ENCODE results near the gene CENPM.

The CENPM gene

DNA sequence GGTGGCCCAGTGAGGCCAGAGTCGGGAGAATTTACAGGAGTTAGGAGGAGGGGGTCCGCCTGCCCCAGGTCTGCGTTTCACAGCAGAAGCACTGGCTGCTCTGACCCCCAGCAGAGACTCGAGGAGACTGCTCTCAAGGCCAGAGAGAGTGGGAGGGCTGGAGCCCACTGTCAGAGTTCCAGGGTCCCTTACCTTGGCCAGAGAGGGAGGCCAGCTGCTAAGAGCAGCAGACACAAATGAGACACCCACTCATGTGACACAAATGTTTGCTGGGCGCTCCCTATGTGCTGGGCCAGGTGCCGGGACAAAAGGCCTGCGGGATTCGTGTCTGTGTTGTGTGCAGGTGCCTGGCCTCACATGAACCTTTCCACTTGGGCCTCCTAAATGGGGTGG lies 17.5 kb downstream of the CENPM start:
- DNase-seq, result no peak

DNA sequence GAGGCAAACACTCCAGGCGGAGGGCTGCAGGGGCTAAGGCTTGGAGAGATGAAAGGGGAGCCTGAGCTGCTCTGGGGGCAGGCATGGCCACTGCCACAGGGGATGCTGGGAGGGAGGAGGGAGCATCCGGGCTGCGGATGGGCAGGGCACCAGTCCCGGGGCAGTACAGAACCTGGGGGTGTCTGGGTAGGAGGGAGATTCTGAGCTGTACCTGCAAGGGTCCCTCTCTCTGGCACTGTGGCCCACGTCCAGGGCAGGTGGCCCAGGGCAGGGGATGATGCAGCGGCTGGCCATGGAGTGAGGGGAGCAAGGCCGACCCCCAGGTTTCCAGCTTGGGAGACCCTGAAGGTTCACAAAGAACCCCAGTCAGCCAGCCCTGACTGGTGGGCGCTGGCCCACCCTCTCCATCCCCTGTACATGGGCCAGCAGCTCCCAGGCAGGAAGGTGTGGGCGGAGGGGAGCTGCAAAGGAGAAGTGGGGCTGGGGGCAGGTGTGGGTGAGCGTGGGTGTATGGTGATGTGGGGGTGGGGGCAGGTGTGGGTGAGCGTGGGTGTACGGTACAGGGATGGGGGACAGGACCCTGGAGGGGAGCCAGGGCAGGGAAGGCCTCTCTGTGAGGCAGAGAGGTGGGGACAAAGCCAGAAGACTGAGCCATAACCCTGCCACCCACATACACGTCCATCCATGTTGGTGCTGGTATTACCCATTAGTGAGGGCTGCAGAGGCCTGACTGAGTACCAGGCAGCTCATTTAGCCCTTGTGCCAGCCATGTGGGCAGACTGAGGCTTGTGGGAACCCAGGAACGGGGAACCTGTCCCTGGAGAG lies 18.1 kb downstream of the CENPM start:
- no peak for DNase-seq

DNA sequence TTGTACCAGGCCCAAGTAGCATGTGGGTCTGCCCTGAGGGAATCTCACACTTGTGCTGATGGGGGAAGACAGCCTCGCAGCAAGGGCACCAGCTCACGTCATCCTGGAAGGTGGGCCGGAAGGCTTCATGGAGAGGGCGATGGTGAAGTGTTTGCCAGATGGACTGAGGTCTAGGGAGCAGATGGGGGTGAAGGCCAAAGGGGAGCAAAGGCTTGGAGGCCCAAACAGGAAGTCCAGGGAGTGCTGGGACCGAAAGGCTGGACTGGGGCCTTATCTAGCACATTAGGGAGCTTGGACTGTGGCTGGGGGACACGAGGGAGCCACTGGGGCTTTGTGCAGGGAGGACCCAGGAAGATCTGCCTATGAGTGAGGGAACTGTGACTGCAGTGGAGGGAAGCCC lies 19.1 kb downstream of the CENPM start:
- DNase-seq, result no peak

DNA sequence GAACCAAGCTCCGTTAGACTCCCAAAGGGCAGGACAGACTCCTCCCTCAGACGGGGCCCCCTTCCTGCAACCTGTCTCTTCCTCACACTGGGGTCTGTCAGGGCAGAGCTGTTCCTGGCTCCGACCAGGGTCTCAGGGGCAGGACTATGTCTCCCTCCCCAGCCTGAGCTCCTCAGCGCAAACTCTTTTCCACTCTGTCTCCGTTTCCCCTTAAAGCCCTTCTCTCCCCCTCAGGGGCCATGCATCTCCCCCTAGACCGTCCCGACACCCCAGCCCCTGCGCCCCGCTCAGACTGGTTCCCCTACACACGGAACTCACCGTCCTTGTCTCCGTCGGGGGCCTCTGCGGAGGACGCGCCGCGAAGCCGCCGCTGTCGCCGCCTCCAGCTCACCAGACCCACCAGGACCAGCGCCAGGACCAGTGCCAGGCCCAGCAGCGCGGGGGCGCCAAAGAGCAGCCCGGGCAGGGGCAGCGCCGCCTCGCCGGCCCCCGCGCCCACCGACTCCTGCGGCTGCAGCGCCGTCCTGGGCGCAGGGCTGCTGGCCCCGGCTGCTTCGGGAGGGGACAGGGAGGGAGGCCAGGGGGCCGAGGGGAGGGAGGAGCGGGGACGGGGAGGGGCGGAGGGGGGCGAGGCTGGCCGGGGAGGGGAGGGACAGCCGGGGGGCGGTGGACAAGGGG lies 21.0 kb downstream of the CENPM start:
- DNase-seq, result peak; percentile 91

DNA sequence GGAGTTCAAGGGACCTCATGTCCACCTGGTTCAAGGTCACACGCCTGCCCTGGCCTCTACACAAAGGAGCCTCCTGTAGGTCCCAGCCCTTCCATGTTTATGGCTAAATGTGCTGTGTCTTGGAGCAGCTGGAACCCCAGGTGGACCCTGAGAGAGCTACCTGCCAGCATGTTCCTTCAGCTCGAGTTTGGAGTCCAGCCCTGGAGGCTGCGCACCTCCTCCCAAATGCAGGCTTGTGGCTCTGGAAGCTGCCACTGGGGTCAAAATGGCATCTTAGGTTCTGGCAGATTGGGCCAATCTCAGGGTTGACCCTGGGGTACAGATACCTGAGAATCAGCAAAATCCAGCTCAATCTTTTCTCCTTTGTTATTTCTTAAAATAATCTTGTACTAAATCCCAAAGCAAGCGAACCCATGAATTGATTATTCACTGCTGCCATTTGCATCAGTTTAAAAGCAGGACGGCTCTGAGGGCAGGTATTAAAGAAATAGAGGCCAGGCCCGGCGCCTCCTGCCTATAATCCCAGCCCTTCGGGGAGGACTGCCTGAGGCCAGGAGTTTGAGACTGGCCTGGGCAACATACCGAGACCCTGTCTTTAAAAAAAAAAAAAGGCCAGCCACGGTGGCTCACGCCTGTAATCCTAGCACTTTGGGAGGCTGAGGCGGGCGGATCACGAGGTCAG lies 23.2 kb downstream of the CENPM start:
- no peak for DNase-seq

DNA sequence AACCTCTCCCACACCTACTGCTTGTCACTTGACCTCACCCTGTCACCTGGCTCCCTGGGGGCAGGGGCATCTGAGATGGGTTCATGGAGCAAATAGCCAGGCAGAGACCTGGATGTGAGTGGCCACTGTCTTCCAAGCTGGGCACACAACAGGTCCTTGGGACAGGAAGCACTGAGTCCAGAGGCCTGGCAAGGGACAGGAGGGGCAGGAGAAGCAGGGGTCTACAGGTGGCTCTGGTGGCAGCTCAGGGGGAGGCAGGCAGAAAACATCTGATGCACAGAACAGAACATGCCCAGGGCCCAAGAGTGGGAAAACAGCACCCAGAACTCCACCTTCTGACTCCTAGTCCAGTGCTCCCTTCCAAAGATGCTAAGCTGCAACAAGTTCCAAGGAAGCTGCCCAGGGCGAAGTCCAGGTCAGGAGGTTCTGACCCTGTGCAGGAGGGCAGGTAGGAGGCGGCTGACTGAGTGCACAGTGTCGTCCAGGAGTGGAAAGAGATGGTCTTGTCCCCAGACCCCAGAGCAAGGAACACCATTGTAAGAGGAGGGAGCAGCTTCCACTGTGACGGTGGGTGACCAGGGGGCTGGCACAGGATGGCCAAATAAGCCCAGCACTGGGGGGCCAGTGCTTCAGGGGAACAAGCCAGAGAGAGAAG lies 23.9 kb downstream of the CENPM start:
- no peak for DNase-seq

DNA sequence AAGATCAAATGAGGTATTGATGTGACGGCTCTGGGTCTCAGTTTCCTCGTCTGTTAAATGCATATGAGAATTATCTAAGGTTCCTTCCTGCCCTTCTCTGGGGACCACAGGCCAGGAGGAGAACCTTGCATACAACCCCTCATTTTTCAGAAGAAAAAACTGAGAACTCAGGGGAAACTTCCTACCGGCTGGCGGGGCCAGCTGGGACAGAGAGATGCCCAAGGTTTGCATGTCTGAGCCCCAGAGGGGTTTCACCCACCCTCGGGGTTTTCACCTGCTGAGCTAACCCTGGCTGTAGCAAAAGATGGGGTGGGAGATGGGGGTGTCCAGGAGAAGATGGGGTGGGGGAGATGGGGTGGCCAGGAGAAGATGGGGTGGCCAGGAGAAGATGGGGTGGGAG lies 24.6 kb downstream of the CENPM start:
- no peak for DNase-seq

DNA sequence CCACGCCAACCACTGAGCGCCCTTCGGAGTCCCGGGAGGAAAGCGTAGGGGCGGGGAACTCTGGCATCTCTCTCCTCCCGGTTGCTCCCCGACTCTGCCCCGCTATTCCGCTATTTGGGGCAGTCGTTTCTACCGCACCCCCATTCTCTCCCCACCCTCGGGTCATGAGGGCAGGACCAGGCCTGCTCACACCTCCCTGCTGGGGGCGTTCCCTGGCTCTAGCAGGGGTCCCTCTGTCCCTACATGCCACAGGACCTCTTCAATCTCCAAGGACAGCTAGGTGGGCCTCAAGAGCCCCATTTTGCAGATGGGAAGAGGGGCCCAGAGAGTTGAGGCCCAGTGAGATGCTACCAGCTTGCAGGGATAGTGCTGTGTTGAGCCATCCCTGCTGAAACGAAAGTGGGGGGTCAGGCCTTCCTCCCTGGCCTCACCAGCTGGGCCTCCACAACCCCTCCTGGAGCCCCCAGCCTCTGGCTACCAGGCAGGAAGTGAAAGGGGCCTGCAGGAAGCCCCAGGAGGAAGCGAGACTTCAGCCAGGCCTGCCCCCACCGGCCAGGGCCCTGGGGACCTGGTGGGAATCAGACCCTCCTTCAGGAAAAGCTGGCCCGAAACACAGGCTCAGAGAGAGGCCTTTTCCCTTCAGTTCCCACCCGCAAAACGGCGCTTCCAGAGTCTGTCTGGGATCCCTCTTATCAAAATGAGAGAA lies 26.5 kb downstream of the CENPM start:
- DNase-seq, result no peak

DNA sequence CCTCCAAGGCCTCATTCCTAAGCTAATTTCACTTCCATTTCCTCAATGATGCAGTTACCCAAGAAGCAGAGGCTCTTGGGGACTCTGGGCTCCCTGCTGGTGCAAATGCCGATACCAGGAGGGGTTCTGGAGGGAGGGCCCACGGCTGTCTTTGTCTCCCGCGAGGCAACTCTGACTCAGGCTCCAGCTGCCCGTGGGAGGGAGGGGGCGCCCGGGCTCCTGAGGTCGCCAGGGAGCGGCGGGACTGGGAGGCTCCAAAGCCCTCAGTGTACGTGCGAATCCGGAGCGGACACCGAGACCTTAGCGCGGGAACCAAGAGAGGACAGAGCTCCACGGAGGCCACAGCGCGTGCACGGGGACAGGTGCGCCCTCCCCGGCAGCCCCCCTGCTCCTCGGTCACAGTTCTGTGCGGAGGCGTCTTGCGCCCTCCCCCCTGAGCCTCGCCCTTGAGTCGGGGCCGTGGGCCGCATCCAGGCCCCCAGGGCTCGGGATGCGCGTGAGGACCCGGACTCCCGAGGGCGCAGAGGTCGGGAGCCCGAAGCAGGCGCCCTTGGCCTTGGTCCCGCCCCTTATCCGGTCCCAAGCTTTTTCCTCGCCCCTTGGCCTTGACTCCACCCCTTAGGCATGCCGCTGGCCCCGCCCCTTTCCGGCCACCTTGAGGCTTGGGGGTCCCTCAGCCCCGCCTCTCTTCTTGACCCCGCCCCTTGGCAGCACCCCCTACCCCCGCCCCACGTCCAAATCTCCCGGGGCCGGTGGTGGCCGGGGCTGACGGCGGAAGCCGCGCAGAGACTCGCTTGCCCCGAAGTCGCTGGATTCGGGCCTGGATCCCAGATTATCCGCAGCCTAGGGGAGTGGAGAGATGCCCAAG lies 27.4 kb downstream of the CENPM start:
- DNase-seq, result peak; percentile 75

DNA sequence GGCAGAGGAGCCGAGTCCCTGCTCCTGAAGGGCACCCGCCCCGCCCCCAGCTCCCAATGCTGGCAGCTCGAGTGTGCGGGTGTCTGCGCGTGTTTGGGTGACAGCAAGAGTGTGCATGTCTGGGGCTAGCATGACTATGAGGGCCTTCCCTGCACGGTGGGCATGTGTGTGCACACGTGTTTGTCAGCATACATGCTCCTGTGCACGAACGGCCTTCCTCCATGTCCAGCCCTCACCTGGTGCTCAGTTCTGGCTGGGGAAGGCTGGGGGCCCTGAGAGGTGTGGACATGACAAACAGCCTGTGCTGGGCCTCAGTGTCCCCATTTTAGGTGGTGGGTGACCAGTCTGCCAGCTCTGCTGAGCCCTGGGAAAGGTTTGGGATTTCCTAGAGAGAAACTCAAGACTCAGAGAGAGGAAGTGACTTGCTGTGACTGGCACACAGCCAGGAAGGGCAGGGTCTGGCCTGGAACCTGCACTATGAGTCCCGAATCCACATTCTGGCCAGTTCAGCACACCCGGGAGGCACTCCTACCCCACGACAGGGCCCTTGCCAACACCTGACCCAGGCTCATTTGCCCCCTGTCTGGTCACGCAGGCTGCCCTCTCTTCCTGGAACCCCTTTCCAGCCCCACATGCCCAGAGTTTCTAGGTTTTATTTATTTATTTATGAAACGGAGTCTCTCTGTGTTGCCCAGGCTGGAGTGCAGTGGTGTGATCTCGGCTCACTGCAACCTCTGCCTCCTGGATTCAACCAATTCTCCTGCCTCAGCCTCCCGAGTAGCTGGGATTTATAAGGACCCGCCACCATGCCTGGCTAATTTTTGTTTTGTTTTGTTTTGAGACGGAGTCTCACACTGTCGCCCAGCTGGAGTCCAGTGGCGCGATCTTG lies 28.8 kb downstream of the CENPM start:
- DNase-seq, result no peak

DNA sequence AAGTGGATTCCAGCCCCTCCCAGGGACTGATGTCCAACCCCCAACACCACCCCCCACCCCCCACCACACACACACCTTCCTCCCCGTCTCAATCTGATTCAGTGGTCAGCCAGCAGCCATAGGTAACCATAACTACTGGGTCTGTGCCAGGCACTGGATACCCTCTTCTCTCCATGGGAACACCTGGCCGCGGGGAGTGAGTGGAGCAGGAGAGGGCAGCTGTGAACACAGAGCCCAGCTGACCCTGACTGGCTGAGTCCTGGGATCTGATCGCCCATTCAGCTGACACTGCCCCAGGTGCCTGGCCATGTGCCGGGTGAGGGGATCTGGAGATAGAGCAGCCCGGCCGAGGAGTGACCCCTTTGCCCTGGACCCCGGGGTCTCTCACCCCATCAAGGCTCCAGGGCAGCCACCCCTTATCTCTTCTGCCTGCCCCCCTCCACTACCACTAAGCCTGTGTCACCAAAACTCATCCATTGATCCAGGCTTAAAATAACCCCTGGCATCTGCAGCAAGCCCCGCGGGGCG lies 29.5 kb downstream of the CENPM start:
- no peak for DNase-seq

DNA sequence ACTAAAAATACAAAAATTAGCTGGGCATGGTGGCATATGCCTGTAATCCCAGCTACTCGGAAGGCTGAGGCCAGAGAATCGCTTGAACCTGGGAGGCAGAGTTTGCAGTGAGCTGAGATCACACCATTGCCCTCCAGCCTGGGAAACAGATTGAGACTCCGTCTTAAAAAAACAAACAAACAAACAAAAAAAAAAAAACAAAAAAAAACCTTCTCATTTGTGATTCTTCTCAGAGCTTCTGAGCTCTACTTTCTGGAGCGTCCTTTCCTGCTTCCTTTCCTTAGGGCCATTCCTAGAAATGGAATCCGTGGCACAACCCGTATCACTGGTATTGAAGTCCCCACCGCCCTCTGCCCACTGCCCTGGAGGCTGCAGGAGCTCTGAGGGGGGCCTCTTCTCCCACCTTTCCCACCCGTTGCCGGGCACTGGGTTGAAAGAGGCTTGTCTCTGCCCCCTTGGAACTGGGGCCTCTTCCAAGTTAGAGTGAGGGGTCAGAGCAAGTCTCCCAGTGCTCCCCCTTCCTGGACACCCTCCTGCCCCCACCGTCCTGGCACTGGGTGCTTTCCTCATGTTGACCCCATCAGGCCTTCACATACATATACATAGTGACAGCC lies 30.1 kb downstream of the CENPM start:
- DNase-seq, result no peak

DNA sequence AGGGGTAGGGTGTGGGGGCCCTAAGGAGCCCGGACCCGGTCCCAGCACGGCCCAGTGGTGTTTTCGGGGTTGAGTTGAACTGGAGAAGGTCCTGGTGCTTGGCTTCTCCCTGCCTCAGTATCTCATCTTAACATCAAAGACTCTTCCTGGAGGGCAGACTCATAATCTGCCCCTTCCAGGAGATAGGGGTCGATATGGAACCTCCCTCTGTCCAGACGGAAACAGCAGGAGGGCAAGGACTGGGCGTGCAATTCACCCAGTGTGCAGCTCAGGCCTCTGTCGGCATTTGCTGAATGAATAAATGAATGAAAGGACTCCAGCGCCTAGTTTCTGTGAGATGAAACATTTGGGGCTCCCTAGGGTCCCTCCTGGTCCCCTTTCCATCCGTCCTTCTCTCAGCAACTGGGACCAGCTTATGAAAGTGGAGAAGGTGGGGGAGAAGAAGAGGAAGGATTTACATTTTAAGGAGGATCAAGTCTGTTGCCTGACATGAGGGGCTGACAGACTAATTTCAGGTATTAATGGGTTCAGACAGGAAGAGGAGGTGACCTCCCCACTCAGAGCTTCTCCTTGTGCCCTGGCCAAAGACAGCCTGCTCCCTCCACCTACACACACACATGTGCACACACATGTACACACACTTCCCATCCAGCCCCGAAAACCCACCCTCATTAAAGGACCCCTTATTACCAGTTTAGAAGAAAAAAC lies 31.0 kb downstream of the CENPM start:
- DNase-seq, result no peak

DNA sequence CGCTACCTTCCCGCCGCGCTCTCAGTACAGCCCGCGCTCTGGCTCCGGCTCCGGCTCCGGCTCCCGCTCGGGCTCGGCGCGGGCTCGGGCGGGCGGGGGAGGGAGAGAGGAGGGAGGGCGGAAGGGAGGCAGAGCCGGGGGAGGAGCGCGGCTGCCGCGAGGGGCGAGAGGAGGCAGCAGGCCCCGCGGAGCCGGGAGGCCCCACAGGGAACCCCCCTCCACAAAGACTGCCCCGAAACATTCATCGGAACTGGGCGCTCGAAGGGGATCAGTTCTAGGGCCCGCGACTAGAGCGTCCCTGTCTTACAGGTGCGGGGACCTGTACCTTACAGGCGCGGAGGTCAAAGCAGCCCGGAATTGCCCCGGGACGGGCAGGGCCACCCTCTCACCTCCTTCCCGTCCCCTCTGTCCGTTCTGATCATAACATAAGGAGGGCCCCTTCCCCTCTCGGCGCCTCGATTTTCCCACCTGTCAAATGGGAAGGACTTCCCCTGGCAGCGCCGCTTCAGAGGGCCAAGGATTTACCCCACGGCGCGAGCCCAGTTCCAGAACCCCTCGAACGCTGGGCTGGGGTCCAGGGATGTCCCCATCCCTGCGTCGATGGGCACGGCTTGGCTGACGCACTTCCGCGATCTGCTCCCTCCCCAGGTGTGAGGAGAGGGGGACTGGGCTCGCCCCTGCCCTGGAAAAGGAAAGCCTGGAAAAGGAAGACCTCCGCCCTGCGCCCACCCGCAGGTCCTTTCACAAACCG lies 31.7 kb downstream of the CENPM start, which contains the start of gene SHISA8:
TSS of gene SHISA8 (minus strand) at position 40 of the 751 bp plus-strand sequence. CDS start 407 bp downstream, outside the sequence.
- peak; percentile 78 for DNase-seq

DNA sequence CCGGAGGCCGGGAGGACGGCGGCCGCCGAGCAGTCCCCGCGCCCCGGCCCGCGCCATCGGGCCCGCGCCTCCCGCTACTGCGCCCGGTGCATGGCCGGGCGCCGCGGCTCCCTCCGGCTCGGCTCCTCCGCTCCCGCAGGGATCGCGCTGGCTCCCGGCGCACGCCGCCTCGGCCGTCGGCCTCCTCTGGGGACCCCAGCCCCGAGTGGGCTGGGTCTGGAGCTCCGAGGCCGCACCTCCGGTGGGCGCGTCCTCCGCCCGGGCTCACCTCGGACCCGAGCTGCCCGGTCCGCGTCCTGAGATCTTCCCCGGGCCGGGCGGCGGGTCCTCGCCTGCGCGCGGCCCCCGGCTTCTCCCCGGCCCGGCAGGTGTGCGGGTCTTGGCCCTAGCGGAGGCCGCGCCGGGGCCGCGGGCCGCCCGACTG lies 32.3 kb downstream of the CENPM start:
- DNase-seq, result no peak

DNA sequence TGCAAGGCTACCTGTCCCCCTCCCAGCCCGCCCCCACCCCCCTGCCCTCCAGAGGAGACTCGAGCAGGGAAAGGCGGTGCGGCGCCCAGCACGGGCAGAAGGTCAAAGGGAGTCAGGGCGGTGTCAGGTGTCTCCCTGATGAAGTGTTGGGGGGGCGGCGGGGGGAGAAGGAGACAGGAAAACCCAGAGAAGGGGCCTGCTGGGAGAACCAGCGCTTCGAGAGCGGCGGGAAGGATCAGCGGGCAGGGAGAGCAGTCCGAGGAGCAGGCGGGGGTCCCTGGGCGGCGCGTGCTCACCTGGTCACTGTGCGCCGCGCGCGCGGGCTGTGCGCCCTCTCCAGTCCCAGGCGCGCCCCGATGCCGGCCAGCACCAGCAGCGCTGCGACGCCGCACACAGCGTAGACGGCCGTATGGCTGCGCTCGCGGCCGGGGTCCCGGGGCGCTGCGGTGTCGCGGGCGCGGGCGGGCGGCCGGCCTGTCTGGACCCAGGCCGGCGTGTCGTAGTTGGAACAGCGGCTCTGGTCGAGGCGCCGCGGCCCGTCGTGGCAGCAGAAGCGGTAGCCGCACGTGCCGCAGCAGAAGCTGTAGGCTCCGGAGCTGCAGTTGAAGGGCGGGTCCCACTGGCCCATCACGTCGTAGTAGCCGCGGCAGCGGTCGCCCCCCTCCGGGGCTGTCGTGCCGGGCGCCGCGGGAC lies 33.0 kb downstream of the CENPM start:
- DNase-seq, result peak; percentile 70

DNA sequence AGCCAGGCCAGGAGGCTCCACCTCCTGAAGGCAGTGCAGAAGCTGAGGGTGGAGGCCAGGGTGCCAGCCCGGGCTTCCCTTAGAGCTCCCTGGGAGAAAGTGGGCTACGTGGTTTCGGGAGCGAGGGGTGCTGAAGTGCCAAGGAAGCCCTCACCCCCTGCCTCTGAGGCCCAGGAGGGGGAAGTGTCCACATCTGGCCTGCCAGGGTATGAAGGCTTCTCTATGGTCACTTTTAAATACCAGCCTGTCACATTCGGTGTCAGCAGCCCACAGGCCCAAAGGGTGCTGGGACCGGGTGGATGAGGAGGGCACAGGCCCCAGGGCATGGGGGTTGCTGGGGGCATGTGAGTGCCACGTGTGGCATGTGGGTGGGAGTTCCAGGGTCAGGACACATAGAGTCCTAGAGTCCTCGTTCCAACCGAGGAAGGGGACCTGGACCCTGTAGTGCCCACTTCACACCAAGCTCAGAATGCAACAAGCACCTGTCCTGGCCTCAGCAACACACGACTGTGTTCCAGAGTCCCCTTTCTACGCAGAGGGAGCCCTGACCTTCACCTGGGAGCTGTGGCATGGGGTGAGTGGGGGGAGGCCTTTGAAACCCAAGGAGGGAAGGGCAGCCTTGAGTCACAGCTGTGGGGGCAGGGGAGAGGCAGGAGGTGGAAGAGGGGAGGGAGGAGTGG lies 33.8 kb downstream of the CENPM start:
- no peak for DNase-seq
